Activated naive CD8-positive, alpha-beta T cell (primary cell): ENCODE data around the gene MAG.
"Not testable (repeated sequence)": the region's sequence is repeated elsewhere in the genome, so short reads cannot be mapped to it uniquely, and the experiment has no call there.

ENCODE experiments used
- H3K27ac Mint-ChIP-seq: one replicate; pipeline ENCODE4 v1.8.0; 2021; ENCODE audit warnings: mixed read lengths
- H3K27me3 Mint-ChIP-seq: one replicate; pipeline ENCODE4 v1.8.0; 2021; ENCODE audit warnings: mixed read lengths
- H3K36me3 Mint-ChIP-seq: one replicate; pipeline ENCODE4 v1.8.0; 2021; ENCODE audit warnings: mixed read lengths
- H3K4me1 Mint-ChIP-seq: one replicate; pipeline ENCODE4 v1.8.0; 2021; ENCODE audit warnings: low read depth, mixed read lengths
- H3K4me3 Mint-ChIP-seq: one replicate; pipeline ENCODE4 v1.8.0; 2021; ENCODE audit warnings: mild to moderate bottlenecking, mixed read lengths
- H3K9me3 Mint-ChIP-seq: one replicate; pipeline ENCODE4 v1.8.0; 2021; ENCODE audit warnings: low read depth, mixed read lengths

The MAG gene

DNA sequence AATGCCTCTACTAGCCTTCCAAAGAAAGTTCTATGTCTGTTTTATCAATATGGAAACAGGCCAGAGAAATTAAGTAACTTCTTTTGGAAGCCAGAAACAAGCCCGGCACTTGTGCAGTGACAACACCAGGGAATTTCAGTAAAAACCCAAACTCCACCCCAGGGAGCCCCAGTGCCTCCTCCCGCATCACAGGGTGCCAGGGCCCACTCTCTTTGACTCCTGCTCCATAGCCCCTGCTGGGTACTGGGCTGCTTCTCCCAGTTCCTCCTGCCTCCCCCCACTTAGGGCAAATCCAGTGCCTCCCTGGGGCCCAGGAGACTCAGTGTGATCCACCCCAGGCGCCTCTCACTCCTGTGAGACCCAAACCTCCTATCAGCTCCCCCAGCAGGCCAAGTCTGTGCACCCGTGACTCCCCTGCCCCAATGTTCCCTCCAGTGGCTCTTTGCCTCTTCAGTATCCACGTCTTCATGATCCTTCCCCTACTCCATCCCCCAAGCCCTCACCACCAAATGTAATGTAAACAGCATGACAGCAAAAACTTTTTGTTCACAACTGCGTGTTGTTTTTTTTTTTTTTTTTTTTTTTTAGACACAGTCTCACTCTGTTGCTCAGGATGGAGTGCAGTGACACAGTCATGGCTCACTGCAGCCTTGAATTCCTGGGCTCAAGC, 64.0 kb downstream of the MAG start:
- no peaks in the 10 kb centered on the region for H3K9me3 Mint-ChIP-seq
- H3K27me3 Mint-ChIP-seq, result peaks cover 3% of the 10 kb centered on the region
- peaks cover 18% of the 10 kb centered on the region for H3K4me1 Mint-ChIP-seq
- H3K27ac Mint-ChIP-seq, result no peak overlapping the region
- H3K36me3 Mint-ChIP-seq, result no peaks in the 10 kb centered on the region
- no peak overlapping the region for H3K4me3 Mint-ChIP-seq

DNA sequence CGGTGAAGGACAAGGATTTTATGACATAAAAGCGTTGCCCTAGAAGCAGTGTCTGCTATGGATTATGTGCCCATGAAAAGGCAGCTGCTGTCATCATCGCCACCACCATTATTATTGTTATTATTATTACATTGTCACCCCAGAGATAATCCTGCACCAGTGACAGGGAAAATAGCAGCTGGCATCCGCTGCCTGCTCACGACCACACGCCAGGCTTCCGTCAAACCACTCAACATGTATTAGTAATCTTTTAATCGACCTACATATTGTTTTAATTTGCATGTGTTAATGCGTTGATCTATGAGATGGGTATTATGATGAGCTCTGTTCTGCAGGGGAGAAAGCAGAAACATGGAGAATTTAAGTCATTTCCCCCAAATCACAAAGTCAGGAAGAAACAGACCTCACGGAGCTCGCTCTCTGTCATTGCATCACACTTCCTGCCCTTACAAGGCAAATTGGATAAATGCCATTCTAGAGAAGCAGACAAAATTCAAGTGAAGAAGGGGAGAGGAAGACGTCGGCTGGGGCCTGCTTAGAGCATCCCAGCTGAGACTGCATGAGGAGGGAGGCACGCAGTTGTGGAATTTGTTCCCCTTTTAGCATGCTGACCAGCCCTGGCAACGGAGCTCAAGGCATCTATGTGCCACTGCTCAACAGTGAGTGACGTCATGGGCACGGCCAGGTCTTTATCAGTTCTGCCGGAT, 66.1 kb downstream of the MAG start, which contains the start of gene FFAR3:
FFAR3 (plus strand) TSS at position 594 of the 707 bp plus-strand sequence. CDS start 431 bp downstream, outside the sequence.
- peaks cover 12% of the 10 kb centered on the region for H3K4me1 Mint-ChIP-seq

DNA sequence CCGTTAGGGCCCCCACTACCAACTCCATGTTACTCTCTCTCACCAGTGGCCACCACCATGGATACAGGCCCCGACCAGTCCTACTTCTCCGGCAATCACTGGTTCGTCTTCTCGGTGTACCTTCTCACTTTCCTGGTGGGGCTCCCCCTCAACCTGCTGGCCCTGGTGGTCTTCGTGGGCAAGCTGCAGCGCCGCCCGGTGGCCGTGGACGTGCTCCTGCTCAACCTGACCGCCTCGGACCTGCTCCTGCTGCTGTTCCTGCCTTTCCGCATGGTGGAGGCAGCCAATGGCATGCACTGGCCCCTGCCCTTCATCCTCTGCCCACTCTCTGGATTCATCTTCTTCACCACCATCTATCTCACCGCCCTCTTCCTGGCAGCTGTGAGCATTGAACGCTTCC, 66.9 kb downstream of the MAG start:
- H3K36me3 Mint-ChIP-seq, H3K27me3 Mint-ChIP-seq: not testable (repeated sequence)
- H3K4me1 Mint-ChIP-seq, result peaks cover 12% of the 10 kb centered on the region

More for the DNA sequence above, 66.1 kb downstream of the MAG start, which contains the start of gene FFAR3:
- peak within 1 kb of the TSS; percentile 85 for H3K27ac Mint-ChIP-seq
- H3K27me3 Mint-ChIP-seq, result peaks cover 3% of the 10 kb centered on the region
- H3K36me3 Mint-ChIP-seq, result no peaks in the 10 kb centered on the region
- H3K4me3 Mint-ChIP-seq, result peak within 1 kb of the TSS; percentile 76
- H3K9me3 Mint-ChIP-seq, result no peaks in the 10 kb centered on the region

DNA sequence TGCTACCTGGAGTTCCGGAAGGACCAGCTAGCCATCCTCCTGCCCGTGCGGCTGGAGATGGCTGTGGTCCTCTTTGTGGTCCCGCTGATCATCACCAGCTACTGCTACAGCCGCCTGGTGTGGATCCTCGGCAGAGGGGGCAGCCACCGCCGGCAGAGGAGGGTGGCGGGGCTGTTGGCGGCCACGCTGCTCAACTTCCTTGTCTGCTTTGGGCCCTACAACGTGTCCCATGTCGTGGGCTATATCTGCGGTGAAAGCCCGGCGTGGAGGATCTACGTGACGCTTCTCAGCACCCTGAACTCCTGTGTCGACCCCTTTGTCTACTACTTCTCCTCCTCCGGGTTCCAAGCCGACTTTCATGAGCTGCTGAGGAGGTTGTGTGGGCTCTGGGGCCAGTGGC, 67.4 kb downstream of the MAG start:
- not testable (repeated sequence) for H3K27me3 Mint-ChIP-seq, H3K9me3 Mint-ChIP-seq, H3K27ac Mint-ChIP-seq, H3K36me3 Mint-ChIP-seq, H3K4me3 Mint-ChIP-seq
- H3K4me1 Mint-ChIP-seq, result peaks cover 12% of the 10 kb centered on the region

More for the DNA sequence above, 66.9 kb downstream of the MAG start:
- not testable (repeated sequence) for H3K4me3 Mint-ChIP-seq, H3K27ac Mint-ChIP-seq, H3K9me3 Mint-ChIP-seq

DNA sequence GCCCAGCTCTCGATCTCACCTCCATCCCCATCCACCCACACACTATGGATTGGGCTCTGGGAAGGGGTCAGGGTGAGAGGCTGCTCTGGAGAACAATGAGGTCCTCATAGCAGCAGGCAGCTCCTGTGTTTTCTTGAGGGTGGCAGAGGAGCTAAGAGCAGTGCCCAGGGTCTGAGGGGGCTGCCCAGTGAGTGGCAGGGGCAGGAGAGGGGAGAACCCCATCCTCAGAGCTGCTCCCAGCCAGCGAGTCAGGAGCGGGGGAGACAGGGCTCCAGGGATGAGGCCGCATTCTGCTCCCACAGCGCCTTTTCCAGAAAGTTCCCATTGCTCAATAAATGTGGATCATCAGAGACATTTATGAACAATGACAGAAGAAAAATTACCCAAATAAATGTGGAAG, 68.1 kb downstream of the MAG start:
- not testable (repeated sequence) for H3K36me3 Mint-ChIP-seq, H3K27ac Mint-ChIP-seq, H3K27me3 Mint-ChIP-seq, H3K9me3 Mint-ChIP-seq, H3K4me3 Mint-ChIP-seq
- peaks cover 12% of the 10 kb centered on the region for H3K4me1 Mint-ChIP-seq

DNA sequence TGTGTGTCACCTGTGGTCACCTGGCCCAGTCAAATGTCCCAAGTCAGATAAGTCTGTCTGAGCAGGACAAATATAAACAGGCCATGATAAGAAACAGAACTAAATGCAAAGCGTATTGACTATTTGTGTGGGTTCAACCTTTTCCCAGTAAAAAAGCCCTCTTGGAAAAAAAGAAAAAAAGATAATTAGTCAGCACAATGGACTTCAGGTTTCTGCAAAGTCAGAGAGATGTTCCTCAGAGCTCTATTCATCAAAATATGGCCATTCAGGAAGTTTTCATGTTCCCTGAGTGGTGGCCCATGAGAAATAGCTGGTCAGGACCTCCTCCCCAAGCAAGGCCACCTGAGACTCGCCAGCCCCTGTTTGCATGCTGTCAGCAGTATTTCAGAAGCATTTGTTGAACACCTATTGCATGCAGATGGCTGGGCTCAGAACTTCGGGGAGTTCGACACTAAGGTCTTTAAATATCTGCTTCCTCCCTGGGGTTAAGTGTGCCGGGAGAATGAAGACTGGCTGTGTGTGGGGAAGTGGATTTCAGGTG, 69.0 kb downstream of the MAG start:
- Mint-ChIP-seq H3K9me3 (no peaks in the 10 kb centered on the region), H3K4me3 (no peak overlapping the region), H3K36me3 (no peaks in the 10 kb centered on the region), H3K27ac (no peak overlapping the region), H3K27me3 (peaks cover 3% of the 10 kb centered on the region), H3K4me1 (peaks cover 12% of the 10 kb centered on the region)

DNA sequence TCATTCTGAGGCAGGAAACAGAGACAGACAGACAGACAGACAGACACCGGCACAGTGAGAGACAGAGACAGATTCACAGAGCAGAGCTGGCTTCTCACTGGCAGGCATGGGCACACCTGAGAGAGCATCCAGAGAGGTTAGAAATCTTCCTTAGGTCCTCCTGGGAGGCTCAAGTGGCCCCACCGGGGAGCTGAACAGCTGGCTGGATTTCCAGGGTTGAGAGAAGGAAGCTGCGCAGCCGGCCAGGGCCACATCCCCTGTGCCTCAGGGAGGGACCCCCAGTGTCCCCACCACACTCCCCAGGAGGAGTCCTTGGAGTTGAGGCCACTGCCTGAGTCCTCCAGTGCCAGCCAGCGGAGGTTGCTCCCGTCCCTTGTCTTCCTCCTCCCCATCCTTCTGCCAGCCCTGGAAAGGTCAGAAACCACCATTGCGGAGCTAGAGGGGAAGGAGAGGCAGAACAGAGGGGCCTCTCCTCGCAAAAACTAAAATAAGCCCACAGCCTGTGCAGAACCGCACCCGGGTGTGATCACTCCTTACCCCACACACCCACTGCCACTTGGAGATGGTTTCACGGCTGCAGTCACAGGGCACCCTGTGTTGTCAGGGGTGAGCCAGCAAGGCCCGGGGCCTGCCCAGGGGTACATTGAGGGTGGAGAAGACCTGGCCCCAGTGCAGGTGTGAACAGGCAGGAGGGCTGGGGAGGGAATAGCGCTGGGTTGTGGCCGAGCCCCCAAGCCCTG, 70.5 kb downstream of the MAG start:
- Mint-ChIP-seq H3K4me3 (no peak overlapping the region), H3K27ac (no peak overlapping the region), H3K27me3 (peaks cover 6% of the 10 kb centered on the region), H3K36me3 (no peaks in the 10 kb centered on the region), H3K4me1 (peaks cover 10% of the 10 kb centered on the region), H3K9me3 (no peaks in the 10 kb centered on the region)

DNA sequence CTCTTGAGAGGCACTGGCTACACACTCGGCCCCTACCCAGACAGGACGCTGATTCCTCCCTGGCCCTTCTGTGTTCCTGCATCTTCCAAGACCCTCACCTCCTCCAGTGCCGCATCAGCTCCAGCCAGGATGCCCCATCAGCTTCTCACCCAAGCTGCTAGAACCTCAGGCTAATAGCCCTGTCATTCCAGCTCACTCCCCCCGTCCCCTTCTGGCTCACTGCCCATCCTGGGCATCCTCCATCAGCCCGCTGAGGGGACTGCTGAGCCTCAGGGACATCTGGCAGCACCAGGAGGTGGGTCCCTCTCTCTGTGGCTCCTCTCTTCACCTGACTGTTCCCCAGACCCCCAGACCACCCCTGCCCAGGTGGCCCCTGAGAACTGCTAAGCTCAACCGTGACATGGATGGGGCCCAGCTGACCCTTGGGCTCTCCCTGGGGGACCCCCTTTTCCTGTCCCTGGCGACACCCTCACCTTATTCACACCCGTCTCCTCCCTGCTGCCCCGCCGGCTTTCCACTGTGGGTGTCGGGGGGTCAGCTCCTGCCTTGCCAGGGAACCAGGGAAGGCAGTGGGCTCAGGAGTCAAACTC, 71.1 kb downstream of the MAG start:
- Mint-ChIP-seq H3K27me3 (peaks cover 5% of the 10 kb centered on the region), H3K27ac (no peak overlapping the region), H3K4me3 (no peak overlapping the region), H3K9me3 (no peaks in the 10 kb centered on the region), H3K4me1 (peaks cover 3% of the 10 kb centered on the region), H3K36me3 (no peaks in the 10 kb centered on the region)
